Nephron (organoid): ENCODE measurements around the gene B4GALNT3.
A peak's percentile ranks its signal among the peaks of the same experiment; 100 is the strongest.

Source experiments
- H3K27ac Mint-ChIP-seq, 3 experiments: 2 replicates each; pipeline ENCODE4 v1.8.0; 2020; ENCODE audit warnings: mixed read lengths in 3 of 3, mild to moderate bottlenecking in 2 of 3, moderate library complexity in 1 of 3
- H3K27me3 Mint-ChIP-seq: 2 replicates; pipeline ENCODE4 v1.8.0; 2021; ENCODE audit warnings: low read depth, mild to moderate bottlenecking, moderate library complexity, mixed read lengths
- H3K36me3 Mint-ChIP-seq: 2 replicates; pipeline ENCODE4 v1.8.0; 2020; ENCODE audit warnings: low read depth, mixed read lengths
- H3K4me1 Mint-ChIP-seq: 2 replicates; pipeline ENCODE4 v1.8.0; 2020; ENCODE audit warnings: mixed read lengths
- H3K4me3 Mint-ChIP-seq, 3 experiments: 2 replicates each; pipeline ENCODE4 v1.8.0; 2020; ENCODE audit warnings: mild to moderate bottlenecking in 3 of 3, mixed read lengths in 3 of 3, moderate library complexity in 2 of 3
- H3K9me3 Mint-ChIP-seq: 2 replicates; pipeline ENCODE4 v1.8.0; 2020; ENCODE audit warnings: mixed read lengths
- CTCF ChIP-seq, 3 experiments: fragments of 200-600 bp; sonication (generic); IDR thresholded peaks; one replicate each; pipeline ENCODE4 v1.5.0; 2021; ENCODE audit warnings: antibody characterized with exemption in 3 of 3; ENCODE audit not compliant: unreplicated experiment in 3 of 3

The B4GALNT3 gene

GRCh38 chr12:457676-458075 lies 2.1 kb upstream of the B4GALNT3 start:
- Mint-ChIP-seq H3K27me3 (peaks cover 62% of the 10 kb centered on the region), H3K4me1 (peaks cover 23% of the 10 kb centered on the region)
- no peak for TF ChIP-seq CTCF (IDR thresholded peaks at IDR 0.05; ENCODE audit: unreplicated experiment in 3 of 3)

GRCh38 chr12:459050-459429 lies 699 bp upstream of the B4GALNT3 start:
- Mint-ChIP-seq H3K9me3 (no peaks in the 10 kb centered on the region), H3K27me3 (peaks cover 72% of the 10 kb centered on the region), H3K4me3 (peak overlapping the region; percentile 73 to 81 (median 79)), H3K4me1 (peaks cover 36% of the 10 kb centered on the region), H3K36me3 (no peaks in the 10 kb centered on the region), H3K27ac (peak overlapping the region in 1 of 3 experiments; percentile 21)
- no peak for TF ChIP-seq CTCF (IDR thresholded peaks at IDR 0.05; ENCODE audit: unreplicated experiment in 3 of 3)

More at GRCh38 chr12:457676-458075, 2.1 kb upstream of the B4GALNT3 start:
- Mint-ChIP-seq H3K4me3 (peak overlapping the region; percentile 45 to 81 (median 69)), H3K36me3 (no peaks in the 10 kb centered on the region), H3K27ac (no peak overlapping the region), H3K9me3 (no peaks in the 10 kb centered on the region)

GRCh38 chr12:460261-461230 lies 807 bp downstream of the B4GALNT3 start:
- Mint-ChIP-seq H3K27ac (peak overlapping the region in 1 of 3 experiments; percentile 15), H3K4me1 (peaks cover 45% of the 10 kb centered on the region)
- TF ChIP-seq CTCF (IDR thresholded peaks at IDR 0.05; ENCODE audit: unreplicated experiment in 3 of 3): no peak

GRCh38 chr12:461425-461824 lies 1.7 kb downstream of the B4GALNT3 start:
- TF ChIP-seq CTCF (IDR thresholded peaks at IDR 0.05; ENCODE audit: unreplicated experiment in 3 of 3): no peak
- no peaks in the 10 kb centered on the region for H3K9me3 Mint-ChIP-seq
- H3K27ac Mint-ChIP-seq: no peak overlapping the region
- no peaks in the 10 kb centered on the region for H3K36me3 Mint-ChIP-seq
- H3K4me1 Mint-ChIP-seq: peaks cover 52% of the 10 kb centered on the region
- peaks cover 78% of the 10 kb centered on the region for H3K27me3 Mint-ChIP-seq
- H3K4me3 Mint-ChIP-seq: peak overlapping the region; percentile 87 to 89 (median 88)

More at GRCh38 chr12:460261-461230, 807 bp downstream of the B4GALNT3 start:
- Mint-ChIP-seq H3K4me3 (peak overlapping the region; percentile 87 to 89 (median 88)), H3K9me3 (no peaks in the 10 kb centered on the region), H3K27me3 (peaks cover 80% of the 10 kb centered on the region), H3K36me3 (no peaks in the 10 kb centered on the region)

- H3K4me3 Mint-ChIP-seq: peak overlapping the region in 1 of 3 experiments; percentile 31
- H3K36me3 Mint-ChIP-seq: no peaks in the 10 kb centered on the region
- TF ChIP-seq CTCF (IDR thresholded peaks at IDR 0.05; ENCODE audit: unreplicated experiment in 3 of 3): no peak
- H3K27me3 Mint-ChIP-seq: peaks cover 64% of the 10 kb centered on the region
- no peak overlapping the region for H3K27ac Mint-ChIP-seq
- no peaks in the 10 kb centered on the region for H3K9me3 Mint-ChIP-seq
- H3K4me1 Mint-ChIP-seq: peaks cover 59% of the 10 kb centered on the region
Measured at GRCh38 chr12:462936-463705, 3.4 kb downstream of the B4GALNT3 start.
